HFF-Myc (cell line): Measurements from ENCODE around the gene WBP2NL.

Source experiments
- DNase-seq: peaks from one replicate; pipeline ENCODE4 v3.0.0-alpha.2; 2011; ENCODE audit warnings: low read depth; ENCODE audit errors: extremely low read depth
- H3K4me3 ChIP-seq: replicated peaks from 2 replicates; pipeline ENCODE4 v1.5.1; 2011; ENCODE audit warnings: low read depth, mild to moderate bottlenecking, control low read depth, low read length
- CTCF ChIP-seq: IDR thresholded peaks from 2 replicates; pipeline ENCODE4 v1.5.1; 2012; ENCODE audit warnings: mild to moderate bottlenecking, low read depth, low read length, control low read depth; ENCODE audit errors: missing control alignments

Gene WBP2NL

DNA sequence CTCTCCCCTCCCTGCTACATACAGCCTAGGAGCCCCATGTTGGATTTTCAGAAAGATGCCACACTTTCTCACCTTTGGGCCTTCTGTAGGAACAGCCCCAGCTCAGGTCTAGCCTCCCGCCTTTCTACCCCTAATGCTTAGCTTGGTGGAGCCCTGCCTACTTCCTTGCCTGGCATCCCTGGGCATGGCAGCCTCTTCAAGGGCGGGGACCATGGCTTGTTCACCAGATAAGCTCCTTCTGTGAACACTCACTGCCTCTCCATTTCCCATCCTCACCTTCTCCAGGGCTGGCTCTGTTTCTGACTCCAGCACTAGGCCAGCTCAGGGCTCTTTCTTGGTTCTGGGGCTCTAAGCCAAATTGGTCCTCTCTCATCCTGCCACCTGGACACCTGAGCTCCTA, 28.0 kb upstream of the WBP2NL start:
- H3K4me3 ChIP-seq, result no peak overlapping the region
- DNase-seq, result no peak
- TF ChIP-seq CTCF, result no peak

- TF ChIP-seq CTCF, result no peak
- no peak for DNase-seq
- H3K4me3 ChIP-seq, result no peak overlapping the region
Measured at GRCh38 chr22:41971431-41971830, 27.2 kb upstream of the WBP2NL start.

DNA sequence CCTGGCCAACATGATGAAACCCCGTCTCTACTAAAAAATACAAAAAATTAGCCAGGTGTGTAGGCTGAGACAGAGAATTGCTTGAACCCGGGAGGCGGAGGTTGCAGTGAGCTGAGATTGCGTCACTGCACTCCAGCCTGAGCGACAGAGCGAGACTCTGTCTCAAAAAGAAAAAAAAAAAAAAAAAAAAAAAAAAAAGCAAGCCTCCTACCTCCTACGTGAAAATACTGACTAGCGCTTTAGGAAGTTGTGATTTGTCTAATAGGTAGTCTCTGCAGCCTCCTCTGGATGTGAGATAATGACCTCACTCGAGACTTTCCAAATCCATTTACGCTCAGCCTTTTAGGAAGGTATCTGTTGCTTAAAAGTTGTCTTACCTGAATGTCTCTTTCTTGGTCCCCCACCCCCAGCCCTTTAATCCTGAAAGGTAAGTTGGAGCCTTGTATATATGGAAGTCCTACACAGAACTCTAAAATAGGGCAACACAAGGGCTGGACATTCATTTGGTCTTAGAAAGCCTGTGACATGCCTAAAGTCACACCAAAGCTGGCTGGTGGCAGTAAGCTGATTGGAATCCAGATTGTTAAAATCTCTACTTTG, 23.8 kb upstream of the WBP2NL start:
- DNase-seq, result no peak
- no peak for TF ChIP-seq CTCF
- no peak overlapping the region for H3K4me3 ChIP-seq

DNA sequence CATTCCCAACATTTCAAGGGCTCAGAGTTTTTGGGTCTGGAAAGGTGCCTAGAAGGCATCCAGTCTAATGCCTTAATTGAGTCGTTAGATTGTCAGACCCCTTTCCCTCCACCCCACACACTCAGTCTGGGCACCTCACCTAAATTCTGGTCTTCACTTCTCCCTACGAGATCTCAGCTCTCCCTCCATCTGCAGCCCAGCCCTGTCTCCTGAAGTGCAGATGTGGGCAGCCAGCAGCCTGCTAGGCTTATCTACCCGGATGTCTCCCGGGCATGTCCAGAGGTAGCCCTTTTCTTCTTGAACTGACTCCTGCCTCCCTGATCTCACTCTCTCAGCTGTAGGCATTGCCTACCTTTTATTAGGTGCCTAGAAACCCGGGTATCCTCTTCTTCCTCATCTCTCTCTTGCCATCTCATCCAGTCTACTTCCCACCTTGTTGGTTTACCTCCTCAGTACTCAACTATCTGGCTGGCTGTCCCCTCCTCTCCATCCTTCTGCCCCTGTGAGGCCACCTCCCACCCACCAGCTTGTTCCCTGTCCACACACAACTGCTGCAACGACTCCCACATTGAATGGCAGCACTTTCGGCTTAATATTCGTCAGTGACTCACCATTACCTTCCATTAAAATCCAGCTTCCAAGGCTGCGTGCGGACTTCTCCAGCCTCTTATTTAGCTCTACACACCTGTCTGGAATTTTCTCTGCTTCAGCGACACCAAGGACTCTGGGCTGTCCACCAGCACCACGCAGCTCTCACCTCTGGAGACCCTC, 23.1 kb upstream of the WBP2NL start:
- DNase-seq, result no peak
- no peak overlapping the region for H3K4me3 ChIP-seq
- no peak for TF ChIP-seq CTCF

- peak overlapping the region; percentile 32; the same call in 1 of the 2 replicates for H3K4me3 ChIP-seq
- TF ChIP-seq CTCF, result no peak
- no peak for DNase-seq
Measured at GRCh38 chr22:41976070-41976901, 22.3 kb upstream of the WBP2NL start.

- 0 out of 2 replicates have a peak overlapping the region, but pooled peaks have one; percentile 7 for H3K4me3 ChIP-seq
- TF ChIP-seq CTCF, result no peak
- DNase-seq, result no peak
Measured at GRCh38 chr22:41976961-41977566, 21.5 kb upstream of the WBP2NL start.
